ENCODE results near the gene CNBP.
A peak's percentile ranks its signal among the peaks of the same experiment; 100 is the strongest.

The CNBP gene

GRCh38 chr3:129132097-129132866 is 51.4 kb downstream of the CNBP start:
- no peak for DNase-seq (ENCODE audit: low read depth in 1 of 2, low spot score in 1 of 2)

DNA sequence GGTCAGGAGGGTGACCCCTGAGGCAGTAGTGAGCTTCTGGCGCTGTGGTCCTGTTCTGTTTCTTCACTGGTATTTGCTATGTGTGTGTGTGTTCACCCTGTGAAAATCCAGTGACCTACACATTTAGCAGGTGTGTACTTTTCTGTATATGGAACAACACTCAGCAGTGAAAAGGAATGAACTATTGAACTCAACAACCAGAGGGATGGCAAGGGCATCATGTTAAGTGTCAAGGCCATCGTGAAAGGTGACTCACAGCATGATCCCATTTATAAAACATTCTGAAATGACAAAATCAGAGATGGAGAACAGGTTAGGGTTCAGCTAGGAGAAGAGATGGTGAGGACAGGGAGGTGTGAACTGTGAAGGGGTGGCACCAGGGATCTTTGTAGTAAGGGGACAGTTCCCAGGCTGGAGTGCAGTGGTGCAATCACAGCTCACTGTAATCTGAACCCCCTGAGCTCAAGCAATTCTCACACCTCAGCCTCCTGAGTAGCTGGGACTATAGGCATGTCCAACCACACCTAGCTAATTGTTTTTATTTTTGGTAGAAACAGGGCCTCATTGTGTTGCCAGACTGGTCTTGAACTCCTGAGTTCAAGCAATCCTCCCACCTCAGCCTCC is 52.1 kb downstream of the CNBP start:
- DNase-seq (ENCODE audit: low read depth in 1 of 2, low spot score in 1 of 2) = no peak

- no peak for DNase-seq (ENCODE audit: low read depth in 1 of 2, low spot score in 1 of 2)
Measured at GRCh38 chr3:129130291-129130813, 53.3 kb downstream of the CNBP start.

DNA sequence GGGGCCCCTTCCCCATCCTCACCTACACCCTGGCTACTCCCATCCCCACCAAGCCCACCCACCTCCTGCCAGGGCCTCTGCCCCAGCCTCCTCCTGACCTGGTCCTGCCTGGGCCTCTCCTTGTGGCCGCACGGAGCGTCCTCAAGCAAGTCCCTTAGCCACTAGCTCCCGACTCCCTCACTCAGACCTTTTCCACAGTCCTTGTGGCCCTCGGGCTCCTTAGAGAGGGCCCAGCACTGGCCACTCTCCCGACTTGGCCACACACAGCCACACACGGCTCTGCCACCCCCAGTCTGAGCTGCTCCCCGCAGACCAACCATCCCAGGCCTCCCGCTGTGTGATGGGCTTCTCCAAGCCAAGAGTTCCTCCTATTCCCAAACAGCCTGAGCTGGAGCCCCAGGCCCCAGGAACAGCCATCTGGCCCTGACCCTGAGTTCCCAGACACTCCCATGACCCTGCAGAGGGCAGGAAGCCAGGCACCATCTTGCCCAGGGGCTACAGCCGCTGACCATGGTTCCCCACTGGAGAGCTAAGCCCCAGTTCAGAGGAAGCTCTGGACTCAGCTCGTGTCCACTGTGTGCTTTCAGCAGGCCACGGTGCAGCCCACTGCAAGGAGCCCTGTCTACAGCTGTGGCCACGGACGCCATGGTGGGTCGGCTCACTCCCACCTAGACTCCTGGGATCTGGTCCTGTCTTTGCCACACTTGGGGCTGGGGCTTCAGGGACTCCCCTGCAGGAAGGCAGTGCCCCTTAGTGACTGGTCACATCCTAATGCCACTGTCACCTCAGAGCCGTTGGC is 55.1 kb downstream of the CNBP start:
- DNase-seq (ENCODE audit: low read depth in 1 of 2, low spot score in 1 of 2) = no peak

- no peak for DNase-seq (ENCODE audit: low read depth in 1 of 2, low spot score in 1 of 2)
Measured at GRCh38 chr3:129126726-129127280, 56.9 kb downstream of the CNBP start.

DNA sequence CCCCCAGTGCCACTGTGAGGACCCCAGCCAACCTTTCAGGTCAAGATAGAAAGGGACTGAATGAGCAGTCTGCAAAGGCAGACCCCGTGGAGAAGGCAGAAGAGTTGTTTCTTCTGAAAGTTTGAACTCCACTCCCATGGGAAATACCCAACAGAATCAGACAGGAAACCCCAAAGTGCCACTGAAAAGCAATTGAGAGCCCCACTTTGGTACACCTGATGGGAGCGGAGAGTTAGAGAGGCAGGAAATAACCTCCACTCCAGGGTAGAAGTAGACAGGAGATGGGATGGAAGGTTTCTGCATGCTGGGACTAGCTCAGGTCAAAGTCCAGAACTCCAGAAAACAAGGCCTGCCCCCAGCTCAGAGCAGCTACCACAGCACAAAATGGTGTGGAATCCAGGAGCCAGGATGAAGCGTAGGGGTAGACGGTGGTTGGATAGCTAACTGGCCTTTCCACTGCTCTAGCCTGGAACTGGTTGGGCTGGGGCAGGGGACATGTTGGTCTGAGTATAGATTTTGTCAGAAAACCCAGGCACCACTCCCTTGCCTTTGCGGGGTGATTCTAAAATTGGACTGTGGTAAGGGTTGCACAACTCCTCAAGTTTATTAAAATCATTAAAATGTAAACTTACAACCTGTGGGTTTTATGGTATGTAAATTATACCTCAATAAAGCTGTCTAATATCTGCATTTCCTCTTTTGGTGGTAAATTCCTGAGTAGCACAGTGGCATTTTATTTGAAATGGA is 60.2 kb downstream of the CNBP start:
- no peak for DNase-seq (ENCODE audit: low read depth in 1 of 2, low spot score in 1 of 2)

DNA sequence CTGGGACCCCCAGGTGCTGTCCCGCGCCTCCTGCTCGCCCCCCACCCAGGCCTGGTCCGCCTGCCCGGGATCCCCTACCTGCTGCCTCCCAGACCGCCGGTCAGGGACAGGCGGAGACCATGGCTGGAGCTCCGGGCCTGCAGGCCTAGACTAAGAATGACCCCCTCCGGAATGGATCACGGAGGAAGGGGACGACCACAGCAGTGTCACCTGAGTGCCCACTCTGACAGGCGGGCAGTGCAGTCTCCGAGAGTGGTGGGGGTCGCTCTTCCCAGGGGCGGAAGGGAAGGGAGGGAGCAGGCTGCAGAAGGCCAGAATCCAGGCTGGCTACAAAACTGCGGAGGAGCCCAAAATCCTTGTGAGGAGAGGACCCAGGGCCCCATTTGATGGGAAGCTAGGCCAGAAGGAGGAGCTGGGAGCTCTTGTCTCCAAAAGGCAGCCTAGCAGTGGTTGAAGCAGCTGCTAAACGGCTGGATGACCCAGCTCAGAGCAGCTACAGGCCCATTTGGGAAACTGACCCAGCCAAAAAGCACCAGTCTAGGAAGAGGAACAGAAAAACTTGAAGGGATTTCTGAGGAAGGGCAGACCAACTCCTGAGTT is 61.2 kb downstream of the CNBP start:
- DNase-seq (ENCODE audit: low read depth in 1 of 2, low spot score in 1 of 2) = no peak

DNA sequence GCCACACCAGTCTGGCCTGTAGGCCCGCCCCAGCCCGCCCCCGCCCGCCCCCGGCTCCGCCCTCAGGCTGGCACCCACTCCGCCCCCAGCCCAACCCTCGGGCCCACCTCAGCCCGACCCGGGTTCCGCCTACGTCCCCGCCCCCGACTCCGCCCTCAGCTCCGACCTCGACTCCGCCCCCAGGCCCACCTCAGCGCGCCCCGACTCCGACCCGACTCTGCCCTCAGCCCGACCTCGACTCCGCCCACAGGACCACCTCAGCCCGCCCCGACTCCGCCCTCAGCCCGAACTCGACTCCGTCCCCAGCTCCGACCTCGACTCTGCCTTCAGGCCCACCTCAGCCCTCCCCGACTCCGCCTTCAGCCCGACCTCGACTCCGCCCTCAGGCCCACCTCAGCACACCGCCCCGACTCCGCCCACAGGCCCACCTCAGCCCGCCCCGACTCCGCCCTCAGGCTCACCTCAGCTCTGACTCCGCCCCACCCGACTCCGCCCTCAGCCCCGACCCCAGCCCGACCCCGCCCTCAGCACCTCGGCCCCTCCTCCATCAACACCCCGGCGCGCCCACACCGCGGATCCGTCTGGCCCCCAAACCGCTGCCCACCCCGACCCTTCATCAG is 61.8 kb downstream of the CNBP start, which contains the start of gene RAB43:
RAB43 (minus strand) TSS at position 13 of the 620 bp plus-strand sequence. CDS start 315 bp downstream, outside the sequence.
- DNase-seq (ENCODE audit: low read depth in 1 of 2, low spot score in 1 of 2) = peak; percentile 59 to 63

GRCh38 chr3:129121016-129121791 is 62.5 kb downstream of the CNBP start:
- DNase-seq (ENCODE audit: low read depth in 1 of 2, low spot score in 1 of 2) = peak in 1 of 2 donors; percentile 44

GRCh38 chr3:129120254-129121004 is 63.3 kb downstream of the CNBP start:
- DNase-seq (ENCODE audit: low read depth in 1 of 2, low spot score in 1 of 2) = peak; percentile 67 to 90

DNA sequence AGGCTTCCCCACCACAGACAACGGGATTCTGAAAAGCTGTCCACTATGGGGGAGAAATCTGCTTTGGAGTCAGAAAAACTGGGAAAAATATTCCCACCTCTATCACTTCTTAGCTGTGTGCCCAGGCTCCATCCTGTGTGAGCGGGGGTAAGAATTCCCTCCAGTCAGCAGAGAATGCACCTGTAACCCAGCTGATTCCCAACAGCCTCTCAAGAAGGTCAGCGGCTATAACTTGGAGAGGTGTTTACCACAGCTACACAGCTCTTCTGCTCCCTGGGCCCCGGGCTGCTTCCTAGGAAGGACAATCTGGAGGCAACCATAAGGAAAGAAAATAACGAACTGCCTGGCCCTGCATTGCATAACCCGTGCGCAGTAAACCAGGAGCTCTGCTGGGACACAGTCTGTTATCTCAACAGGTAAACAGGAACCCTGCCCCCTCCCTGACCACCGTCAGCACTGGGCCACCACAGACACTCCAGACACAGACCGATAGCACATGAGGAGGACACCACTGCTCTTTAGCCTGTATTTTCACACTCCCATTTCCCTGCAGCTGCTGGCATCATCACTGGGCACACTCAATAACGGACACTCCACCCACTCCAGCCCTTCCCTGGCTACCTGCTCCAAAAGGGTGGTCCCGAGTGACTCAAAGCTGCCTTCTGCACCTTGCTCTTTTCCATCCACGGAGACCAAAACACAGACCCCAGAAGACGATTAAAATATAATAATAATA is 64.2 kb downstream of the CNBP start:
- no peak for DNase-seq (ENCODE audit: low read depth in 1 of 2, low spot score in 1 of 2)

- DNase-seq (ENCODE audit: low read depth in 1 of 2, low spot score in 1 of 2) = peak in 1 of 2 donors; percentile 47
Measured at GRCh38 chr3:129118745-129119144, 65.0 kb downstream of the CNBP start.
